A673 (cell line): ENCODE measurements around the gene YRDC.

Experiments
- EZH2 ChIP-seq: fragments of 200-600 bp; sonication (generic); IDR thresholded peaks from 2 replicates; pipeline ENCODE4 v1.6.1; 2017; ENCODE audit warnings: borderline replicate concordance, low read depth, mild to moderate bottlenecking, mixed read lengths, antibody characterized with exemption, low read length; ENCODE audit not compliant: poor library complexity, severe bottlenecking
- TF ChIP-seq, protein P1 (sequence below): fragments of 300-800, 200-600 bp; sonication (generic); conservative IDR thresholded peaks from 2 replicates; pipeline ENCODE4 v1.5.1; 2017; ENCODE audit warnings: low read depth, mild to moderate bottlenecking, antibody characterized with exemption, low read length, moderate library complexity, mixed read lengths

DNA sequence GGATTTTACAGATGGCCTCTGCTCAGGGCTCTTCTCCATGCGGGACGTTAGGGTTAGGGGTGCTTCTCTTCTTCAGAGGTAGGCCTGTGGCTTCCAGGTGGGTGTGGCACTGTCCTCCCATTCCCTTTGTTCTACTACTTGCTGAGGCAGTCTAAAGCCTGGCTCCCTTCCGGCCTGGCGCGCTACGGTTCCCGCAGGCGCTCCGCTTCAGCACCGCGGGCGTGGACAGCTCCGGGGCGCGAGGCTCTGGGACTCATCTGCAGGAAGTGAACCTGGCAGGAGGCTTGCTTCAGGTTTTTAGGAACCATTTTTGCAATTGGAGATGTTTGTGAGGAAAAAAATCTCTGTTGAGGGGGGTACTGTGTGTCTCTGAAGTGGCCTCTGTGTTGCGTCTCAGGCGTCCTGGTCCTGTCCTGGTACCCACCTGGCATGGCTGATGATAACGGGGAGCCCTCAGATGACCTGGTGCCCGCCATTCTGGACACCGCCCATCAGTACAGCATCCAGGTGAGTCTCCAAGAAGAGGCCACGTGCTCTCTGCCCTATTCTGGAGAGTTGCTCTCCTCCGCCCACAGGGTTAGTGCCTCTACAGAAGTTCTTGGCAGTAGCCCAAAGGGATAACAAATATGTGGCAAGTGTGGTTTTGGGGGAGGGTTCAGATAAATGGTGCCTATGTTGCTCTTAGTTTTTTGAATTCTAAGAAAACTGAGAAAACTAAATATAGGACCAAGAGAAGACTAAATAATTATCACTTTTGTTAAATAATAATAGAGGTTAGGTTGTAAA is 12.5 kb downstream of the YRDC start:
- TF ChIP-seq, protein P1, sequence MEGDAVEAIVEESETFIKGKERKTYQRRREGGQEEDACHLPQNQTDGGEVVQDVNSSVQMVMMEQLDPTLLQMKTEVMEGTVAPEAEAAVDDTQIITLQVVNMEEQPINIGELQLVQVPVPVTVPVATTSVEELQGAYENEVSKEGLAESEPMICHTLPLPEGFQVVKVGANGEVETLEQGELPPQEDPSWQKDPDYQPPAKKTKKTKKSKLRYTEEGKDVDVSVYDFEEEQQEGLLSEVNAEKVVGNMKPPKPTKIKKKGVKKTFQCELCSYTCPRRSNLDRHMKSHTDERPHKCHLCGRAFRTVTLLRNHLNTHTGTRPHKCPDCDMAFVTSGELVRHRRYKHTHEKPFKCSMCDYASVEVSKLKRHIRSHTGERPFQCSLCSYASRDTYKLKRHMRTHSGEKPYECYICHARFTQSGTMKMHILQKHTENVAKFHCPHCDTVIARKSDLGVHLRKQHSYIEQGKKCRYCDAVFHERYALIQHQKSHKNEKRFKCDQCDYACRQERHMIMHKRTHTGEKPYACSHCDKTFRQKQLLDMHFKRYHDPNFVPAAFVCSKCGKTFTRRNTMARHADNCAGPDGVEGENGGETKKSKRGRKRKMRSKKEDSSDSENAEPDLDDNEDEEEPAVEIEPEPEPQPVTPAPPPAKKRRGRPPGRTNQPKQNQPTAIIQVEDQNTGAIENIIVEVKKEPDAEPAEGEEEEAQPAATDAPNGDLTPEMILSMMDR: no peak
- TF ChIP-seq EZH2: no peak
